ENCODE measurements around the gene DPP7. TPM values are rescaled to one million over a fixed set of nuclear protein-coding genes. Genes with fewer than 3 reads are reported as not detected.

Gene DPP7
- total RNA-seq: 100 to 1,000 TPM in 1 of 2 donors, 10 to 100 TPM in 1; 97.4 to 153 TPM
- polyA plus RNA-seq: 100 to 1,000 TPM in 1 of 2 donors, 10 to 100 TPM in 1; 98.8 to 598 TPM
- long read RNA-seq, donor 1, transcript DPP7-201 (13 exons, 1,590 nt): major isoform, 393 of 643 reads
- long read RNA-seq, donor 1, partial matches to known transcripts: 101 of 643 reads
- long read RNA-seq, donor 1, other reads (novel, unspliced or antisense): 147 of 643 reads
- long read RNA-seq, donor 2, transcript DPP7-201 (13 exons, 1,590 nt): major isoform, 101 of 161 reads
- long read RNA-seq, donor 2, partial matches to known transcripts: 22 of 161 reads
- long read RNA-seq, donor 2, other reads (novel, unspliced or antisense): 36 of 161 reads

GRCh38 chr9:137114613-137115393, at the start of gene DPP7:
DPP7 (minus strand) TSS chr9:137114733; CDS start chr9:137114713, 20 bp downstream.
- DNase-seq (peak; percentile 87 to 92), ATAC-seq (ENCODE audit: low FRiP score) (peak; percentile 88)
- H3K27me3 ChIP-seq (ENCODE audit: control insufficient read depth in 1 of 2, insufficient read depth in 2 of 2, low read length in 1 of 2): no peaks in the 10 kb centered on the region
- intact Hi-C loops (cut with DNase I): no loop called here
- WGBS, 2 donors: 7 to 8% methylated on average over 54 to 70 of the region's 70 CpGs
- no peaks in the 10 kb centered on the region for H3K4me1 ChIP-seq (ENCODE audit: control insufficient read depth in 1 of 2, insufficient read depth in 2 of 2, low read length in 2 of 2)
- no peaks in the 10 kb centered on the region for H3K36me3 ChIP-seq (ENCODE audit: control insufficient read depth in 1 of 2, insufficient read depth in 2 of 2, low read length in 1 of 2)
- no peaks in the 10 kb centered on the region for H3K9me3 ChIP-seq (ENCODE audit: control insufficient read depth, low read length)
- H3K27ac ChIP-seq (ENCODE audit: low read depth in 1 of 2, low read length in 2 of 2): no peak within 1 kb of the TSS
- H3K4me3 ChIP-seq (ENCODE audit: low read length in 2 of 2): peak within 1 kb of the TSS; percentile 66 to 76

- H3K4me1 ChIP-seq (ENCODE audit: control insufficient read depth in 1 of 2, insufficient read depth in 2 of 2, low read length in 2 of 2): no peaks in the 10 kb centered on the region
- H3K9me3 ChIP-seq (ENCODE audit: control insufficient read depth, low read length): no peaks in the 10 kb centered on the region
- H3K4me3 ChIP-seq (ENCODE audit: low read length in 2 of 2): no peak overlapping the region
- 81 to 82% methylated on average over 22 of the region's 22 CpGs for WGBS, 2 donors
- ATAC-seq (ENCODE audit: low FRiP score): no peak
- no peak for DNase-seq
- H3K27me3 ChIP-seq (ENCODE audit: control insufficient read depth in 1 of 2, insufficient read depth in 2 of 2, low read length in 1 of 2): peaks cover 0 to 2% of the 10 kb centered on the region in 2 donors
- no peak overlapping the region for H3K27ac ChIP-seq (ENCODE audit: low read depth in 1 of 2, low read length in 2 of 2)
- intact Hi-C loops (cut with DNase I): no loop called here
- no peaks in the 10 kb centered on the region for H3K36me3 ChIP-seq (ENCODE audit: control insufficient read depth in 1 of 2, insufficient read depth in 2 of 2, low read length in 1 of 2)
Measured at GRCh38 chr9:137163805-137164204, 49.3 kb upstream of the DPP7 start.

GRCh38 chr9:137163365-137163715, 48.8 kb upstream of the DPP7 start:
- no peaks in the 10 kb centered on the region for H3K36me3 ChIP-seq (ENCODE audit: control insufficient read depth in 1 of 2, insufficient read depth in 2 of 2, low read length in 1 of 2)
- 27 to 29% methylated on average over 24 to 26 of the region's 26 CpGs for WGBS, 2 donors
- H3K27ac ChIP-seq (ENCODE audit: low read depth in 1 of 2, low read length in 2 of 2): no peak overlapping the region
- no peak overlapping the region for H3K4me3 ChIP-seq (ENCODE audit: low read length in 2 of 2)
- ATAC-seq (ENCODE audit: low FRiP score) (no peak), DNase-seq (no peak)
- H3K4me1 ChIP-seq (ENCODE audit: control insufficient read depth in 1 of 2, insufficient read depth in 2 of 2, low read length in 2 of 2): no peaks in the 10 kb centered on the region
- H3K9me3 ChIP-seq (ENCODE audit: control insufficient read depth, low read length): no peaks in the 10 kb centered on the region
- peaks cover 0 to 2% of the 10 kb centered on the region in 2 donors for H3K27me3 ChIP-seq (ENCODE audit: control insufficient read depth in 1 of 2, insufficient read depth in 2 of 2, low read length in 1 of 2)
- intact Hi-C loops (cut with DNase I): no loop called here

- no peaks in the 10 kb centered on the region for H3K36me3 ChIP-seq (ENCODE audit: control insufficient read depth in 1 of 2, insufficient read depth in 2 of 2, low read length in 1 of 2)
- H3K4me3 ChIP-seq (ENCODE audit: low read length in 2 of 2): no peak overlapping the region
- H3K4me1 ChIP-seq (ENCODE audit: control insufficient read depth in 1 of 2, insufficient read depth in 2 of 2, low read length in 2 of 2): no peaks in the 10 kb centered on the region
- H3K27me3 ChIP-seq (ENCODE audit: control insufficient read depth in 1 of 2, insufficient read depth in 2 of 2, low read length in 1 of 2): peaks cover 0 to 2% of the 10 kb centered on the region in 2 donors
- intact Hi-C loops (cut with DNase I): no loop called here
- 2 to 6% methylated on average over 61 to 74 of the region's 74 CpGs for WGBS, 2 donors
- DNase-seq: no peak
- no peak overlapping the region for H3K27ac ChIP-seq (ENCODE audit: low read depth in 1 of 2, low read length in 2 of 2)
- no peaks in the 10 kb centered on the region for H3K9me3 ChIP-seq (ENCODE audit: control insufficient read depth, low read length)
- no peak for ATAC-seq (ENCODE audit: low FRiP score)
Measured at GRCh38 chr9:137162505-137163364, 48.2 kb upstream of the DPP7 start.

- H3K9me3 ChIP-seq (ENCODE audit: control insufficient read depth, low read length): no peaks in the 10 kb centered on the region
- intact Hi-C loops (cut with DNase I): no loop called here
- no peaks in the 10 kb centered on the region for H3K4me1 ChIP-seq (ENCODE audit: control insufficient read depth in 1 of 2, insufficient read depth in 2 of 2, low read length in 2 of 2)
- ATAC-seq (ENCODE audit: low FRiP score) (no peak), DNase-seq (no peak)
- H3K27ac ChIP-seq (ENCODE audit: low read depth in 1 of 2, low read length in 2 of 2): no peak overlapping the region
- H3K36me3 ChIP-seq (ENCODE audit: control insufficient read depth in 1 of 2, insufficient read depth in 2 of 2, low read length in 1 of 2): no peaks in the 10 kb centered on the region
- peaks cover 0 to 1% of the 10 kb centered on the region in 2 donors for H3K27me3 ChIP-seq (ENCODE audit: control insufficient read depth in 1 of 2, insufficient read depth in 2 of 2, low read length in 1 of 2)
- no peak overlapping the region for H3K4me3 ChIP-seq (ENCODE audit: low read length in 2 of 2)
- 1 to 4% methylated on average over 48 to 69 of the region's 71 CpGs for WGBS, 2 donors
Measured at GRCh38 chr9:137161558-137162486, 47.3 kb upstream of the DPP7 start.

- Histone ChIP-seq H3K4me1 (ENCODE audit: control insufficient read depth in 1 of 2, insufficient read depth in 2 of 2, low read length in 2 of 2) (no peaks in the 10 kb centered on the region), H3K27me3 (ENCODE audit: control insufficient read depth in 1 of 2, insufficient read depth in 2 of 2, low read length in 1 of 2) (no peaks in the 10 kb centered on the region), H3K9me3 (ENCODE audit: control insufficient read depth, low read length) (no peaks in the 10 kb centered on the region), H3K4me3 (ENCODE audit: low read length in 2 of 2) (no peak overlapping the region), H3K36me3 (ENCODE audit: control insufficient read depth in 1 of 2, insufficient read depth in 2 of 2, low read length in 1 of 2) (no peaks in the 10 kb centered on the region), H3K27ac (ENCODE audit: low read depth in 1 of 2, low read length in 2 of 2) (no peak overlapping the region)
- no peak for DNase-seq
- 23 to 28% methylated on average over 42 to 56 of the region's 56 CpGs for WGBS, 2 donors
- intact Hi-C loops (cut with DNase I): no loop called here
- ATAC-seq (ENCODE audit: low FRiP score): no peak
Measured at GRCh38 chr9:137160716-137161557, 46.4 kb upstream of the DPP7 start.

- no peaks in the 10 kb centered on the region for H3K27me3 ChIP-seq (ENCODE audit: control insufficient read depth in 1 of 2, insufficient read depth in 2 of 2, low read length in 1 of 2)
- 63 to 68% methylated on average over 16 to 17 of the region's 17 CpGs for WGBS, 2 donors
- no peaks in the 10 kb centered on the region for H3K9me3 ChIP-seq (ENCODE audit: control insufficient read depth, low read length)
- H3K36me3 ChIP-seq (ENCODE audit: control insufficient read depth in 1 of 2, insufficient read depth in 2 of 2, low read length in 1 of 2): no peaks in the 10 kb centered on the region
- no peak overlapping the region for H3K27ac ChIP-seq (ENCODE audit: low read depth in 1 of 2, low read length in 2 of 2)
- DNase-seq (no peak), ATAC-seq (ENCODE audit: low FRiP score) (no peak)
- no peaks in the 10 kb centered on the region for H3K4me1 ChIP-seq (ENCODE audit: control insufficient read depth in 1 of 2, insufficient read depth in 2 of 2, low read length in 2 of 2)
- intact Hi-C loops (cut with DNase I): no loop called here
- no peak overlapping the region for H3K4me3 ChIP-seq (ENCODE audit: low read length in 2 of 2)
Measured at GRCh38 chr9:137160054-137160425, 45.5 kb upstream of the DPP7 start.

Data from aorta (tissue), 5 donors.